IPS-20b (cell line): ENCODE measurements around the gene EEF2.
"Not testable (repeated sequence)": the region's sequence is repeated elsewhere in the genome, so short reads cannot be mapped to it uniquely, and the experiment has no call there.

ENCODE experiments used
- H3K27ac ChIP-seq: one replicate; pipeline ENCODE4 v1.5.1; 2013; ENCODE audit warnings: low read length
- H3K27me3 ChIP-seq: 2 replicates; pipeline ENCODE4 v1.6.1; 2013; ENCODE audit warnings: mild to moderate bottlenecking, low read length, inconsistent platforms; ENCODE audit not compliant: insufficient read depth
- H3K36me3 ChIP-seq: 2 replicates; pipeline ENCODE4 v1.6.1; 2013; ENCODE audit warnings: low read depth, mild to moderate bottlenecking, inconsistent platforms, low read length, moderate library complexity; ENCODE audit not compliant: insufficient read depth
- H3K4me1 ChIP-seq: 2 replicates; pipeline ENCODE4 v1.6.1; 2013; ENCODE audit warnings: mild to moderate bottlenecking, control low read depth, inconsistent platforms, low read length, moderate library complexity; ENCODE audit not compliant: insufficient read depth
- H3K4me3 ChIP-seq: 2 replicates; pipeline ENCODE4 v1.5.1; 2013; ENCODE audit warnings: mild to moderate bottlenecking, low read length, inconsistent platforms
- H3K9ac ChIP-seq: 2 replicates; pipeline ENCODE4 v1.6.1; 2013; ENCODE audit warnings: low read depth, mild to moderate bottlenecking, inconsistent platforms, low read length, moderate library complexity
- H3K9me3 ChIP-seq: 2 replicates; pipeline ENCODE4 v1.6.1; 2013; ENCODE audit warnings: mild to moderate bottlenecking, low read depth, low read length, inconsistent platforms; ENCODE audit not compliant: insufficient read depth

Gene EEF2

GRCh38 chr19:3958836-3959765 is 26.2 kb downstream of the EEF2 start:
- no peaks in the 10 kb centered on the region for H3K27me3 ChIP-seq
- H3K27ac ChIP-seq: no peak overlapping the region
- no peaks in the 10 kb centered on the region for H3K9me3 ChIP-seq
- no peaks in the 10 kb centered on the region for H3K4me1 ChIP-seq
- H3K36me3 ChIP-seq: peaks cover 70% of the 10 kb centered on the region
- H3K9ac ChIP-seq: no peak overlapping the region
- no peak overlapping the region for H3K4me3 ChIP-seq

GRCh38 chr19:3955688-3956087 is 29.6 kb downstream of the EEF2 start:
- Histone ChIP-seq H3K9ac (no peak overlapping the region; the same call in 1 of the 2 replicates), H3K9me3 (no peaks in the 10 kb centered on the region), H3K4me3 (no peak overlapping the region), H3K27ac (no peak overlapping the region), H3K27me3 (no peaks in the 10 kb centered on the region), H3K36me3 (peaks cover 38% of the 10 kb centered on the region), H3K4me1 (no peaks in the 10 kb centered on the region)

- not testable (repeated sequence) for H3K27me3 ChIP-seq, H3K27ac ChIP-seq, H3K9me3 ChIP-seq, H3K4me3 ChIP-seq, H3K9ac ChIP-seq, H3K4me1 ChIP-seq
- peaks cover 34% of the 10 kb centered on the region for H3K36me3 ChIP-seq
Observed at GRCh38 chr19:3955276-3955675, 30.0 kb downstream of the EEF2 start.

- Histone ChIP-seq H3K27me3 (no peaks in the 10 kb centered on the region), H3K36me3 (peaks cover 22% of the 10 kb centered on the region), H3K9ac (no peak overlapping the region), H3K4me3 (no peak overlapping the region), H3K27ac (no peak overlapping the region), H3K9me3 (no peaks in the 10 kb centered on the region), H3K4me1 (no peaks in the 10 kb centered on the region)
Observed at GRCh38 chr19:3954107-3954506, 31.2 kb downstream of the EEF2 start.

- H3K4me1 ChIP-seq, H3K9ac ChIP-seq, H3K36me3 ChIP-seq, H3K27me3 ChIP-seq, H3K27ac ChIP-seq, H3K9me3 ChIP-seq, H3K4me3 ChIP-seq: not testable (repeated sequence)
Observed at GRCh38 chr19:3952755-3953276, 32.4 kb downstream of the EEF2 start.

GRCh38 chr19:3950871-3951861 is 34.1 kb downstream of the EEF2 start:
- peaks cover 5% of the 10 kb centered on the region; the same call in 1 of the 2 replicates for H3K36me3 ChIP-seq
- no peaks in the 10 kb centered on the region for H3K9me3 ChIP-seq
- no peak overlapping the region for H3K27ac ChIP-seq
- no peak overlapping the region for H3K9ac ChIP-seq
- H3K4me1 ChIP-seq: no peaks in the 10 kb centered on the region
- H3K27me3 ChIP-seq: no peaks in the 10 kb centered on the region
- H3K4me3 ChIP-seq: no peak overlapping the region

GRCh38 chr19:3949997-3950859 is 35.0 kb downstream of the EEF2 start:
- no peaks in the 10 kb centered on the region for H3K27me3 ChIP-seq
- peaks cover 5% of the 10 kb centered on the region; the same call in 1 of the 2 replicates for H3K36me3 ChIP-seq
- H3K9me3 ChIP-seq: no peaks in the 10 kb centered on the region
- no peak overlapping the region for H3K9ac ChIP-seq
- H3K4me3 ChIP-seq: no peak overlapping the region
- H3K27ac ChIP-seq: no peak overlapping the region
- no peaks in the 10 kb centered on the region for H3K4me1 ChIP-seq

GRCh38 chr19:3949294-3949693 is 36.0 kb downstream of the EEF2 start:
- Histone ChIP-seq H3K4me3 (no peak overlapping the region), H3K36me3 (peaks cover 7% of the 10 kb centered on the region), H3K9me3 (no peaks in the 10 kb centered on the region), H3K4me1 (no peaks in the 10 kb centered on the region), H3K9ac (no peak overlapping the region), H3K27ac (no peak overlapping the region), H3K27me3 (no peaks in the 10 kb centered on the region)

- not testable (repeated sequence) for H3K4me3 ChIP-seq, H3K9me3 ChIP-seq, H3K27me3 ChIP-seq, H3K27ac ChIP-seq, H3K4me1 ChIP-seq, H3K9ac ChIP-seq
- peaks cover 21% of the 10 kb centered on the region for H3K36me3 ChIP-seq
Observed at GRCh38 chr19:3947316-3947933, 37.8 kb downstream of the EEF2 start.

GRCh38 chr19:3945838-3946237 is 39.4 kb downstream of the EEF2 start:
- Histone ChIP-seq H3K4me3 (no peak overlapping the region), H3K27ac (no peak overlapping the region), H3K9ac (no peak overlapping the region), H3K9me3 (no peaks in the 10 kb centered on the region), H3K27me3 (no peaks in the 10 kb centered on the region), H3K36me3 (peaks cover 27% of the 10 kb centered on the region), H3K4me1 (no peaks in the 10 kb centered on the region)
